Heart left ventricle (tissue), 13 donors: ENCODE data around the gene CASP5.

Experiments
- POLR2A ChIP-seq, 2 donors: fragments of 450-650 bp; IDR thresholded peaks; one replicate each; pipeline ENCODE4 v1.6.1; 2017; ENCODE audit warnings: antibody characterized with exemption in 2 of 2, mild to moderate bottlenecking in 2 of 2, moderate library complexity in 2 of 2
- TF ChIP-seq, protein P1 (sequence below), 12 donors: fragments of 200-600 bp; sonication (generic) in 4 of 12; IDR thresholded peaks; one replicate each; pipeline versions ENCODE4 v1.5.0 to v1.8.0; 2018 to 2022; ENCODE audit warnings: antibody characterized with exemption in 12 of 12, mild to moderate bottlenecking in 5 of 12
- donor health status: ischemic (EF 13 %, LVEDD 7.1; RV severe dilation, severe dysfunction).
- donor health status: DM: no; HTN: yes; CAD: no.
- donor health status: DM: no; HTN: no; CAD: no.
- donor health status: ischemic (EF 25% LVEDD 6.9; RV normal size, moderate dysfunction).
- donor health status: ischemic (EF 25% LVEDD 5.7; RV mildly dilated, moderate dysfunction).
- donor health status: ischemic (EF 35%, LVEDD 5.7; RV mildly dilated, moderate dysfunction).
- donor health status: nonischemic (EF 11% LVEDD 7.7; RV severe dilation, severe dysfunction).
- donor health status: DM: yes; HTN: yes; CAD: no.
- donor health status: PGD.
- donor health status: ischemic (EF 29% LVEDD 5.4; RV normal size, mild dysfunction).
- donor health status: nonischemic (EF 23%, LVEDD 6.1; RV moderate dilation, normal function).

DNA sequence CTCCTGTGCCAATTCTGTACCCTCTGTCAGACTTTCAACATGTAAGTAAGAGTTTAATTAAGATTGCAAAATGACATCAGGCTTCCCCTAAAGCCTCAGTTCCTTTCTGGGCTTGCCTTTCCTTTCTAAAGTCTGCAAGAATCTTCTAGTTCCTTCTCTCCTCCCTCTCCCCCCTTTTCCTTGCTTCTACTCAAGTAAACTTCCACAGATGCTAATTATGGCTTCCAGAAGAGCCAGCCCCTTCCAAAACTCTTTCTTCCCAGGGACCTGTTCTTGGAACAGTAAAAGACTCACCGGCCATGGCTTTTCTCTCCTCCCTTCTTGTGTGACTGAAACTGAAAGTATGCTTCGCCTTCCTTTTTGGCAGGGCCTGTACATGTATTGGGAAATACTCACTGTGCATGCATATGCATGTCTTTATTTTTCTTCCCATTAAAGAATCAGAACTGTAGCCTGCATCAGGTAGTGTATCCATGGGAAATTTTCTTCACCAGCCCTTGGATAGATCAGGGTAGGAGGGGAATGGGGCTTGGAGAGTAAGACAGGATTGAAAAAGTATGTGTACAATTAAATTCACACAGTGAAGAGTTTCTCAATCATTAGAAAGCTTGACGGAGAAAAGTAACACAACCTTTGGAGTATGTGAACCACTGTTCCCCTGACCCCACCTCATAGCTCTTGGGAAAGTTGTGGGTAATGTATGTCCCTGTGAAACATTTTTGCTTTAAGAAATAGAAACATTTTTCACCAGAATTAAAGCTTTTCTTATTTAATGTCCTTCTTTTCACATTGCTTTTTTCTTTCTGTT lies 12.0 kb upstream of the CASP5 start, which contains the start of gene CASP1:
- TF ChIP-seq, protein P1, sequence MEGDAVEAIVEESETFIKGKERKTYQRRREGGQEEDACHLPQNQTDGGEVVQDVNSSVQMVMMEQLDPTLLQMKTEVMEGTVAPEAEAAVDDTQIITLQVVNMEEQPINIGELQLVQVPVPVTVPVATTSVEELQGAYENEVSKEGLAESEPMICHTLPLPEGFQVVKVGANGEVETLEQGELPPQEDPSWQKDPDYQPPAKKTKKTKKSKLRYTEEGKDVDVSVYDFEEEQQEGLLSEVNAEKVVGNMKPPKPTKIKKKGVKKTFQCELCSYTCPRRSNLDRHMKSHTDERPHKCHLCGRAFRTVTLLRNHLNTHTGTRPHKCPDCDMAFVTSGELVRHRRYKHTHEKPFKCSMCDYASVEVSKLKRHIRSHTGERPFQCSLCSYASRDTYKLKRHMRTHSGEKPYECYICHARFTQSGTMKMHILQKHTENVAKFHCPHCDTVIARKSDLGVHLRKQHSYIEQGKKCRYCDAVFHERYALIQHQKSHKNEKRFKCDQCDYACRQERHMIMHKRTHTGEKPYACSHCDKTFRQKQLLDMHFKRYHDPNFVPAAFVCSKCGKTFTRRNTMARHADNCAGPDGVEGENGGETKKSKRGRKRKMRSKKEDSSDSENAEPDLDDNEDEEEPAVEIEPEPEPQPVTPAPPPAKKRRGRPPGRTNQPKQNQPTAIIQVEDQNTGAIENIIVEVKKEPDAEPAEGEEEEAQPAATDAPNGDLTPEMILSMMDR (IDR thresholded peaks at IDR 0.05): no peak
- TF ChIP-seq POLR2A (IDR thresholded peaks at IDR 0.05): peak in 1 of 2 donors; percentile 31
